ENCODE results near the gene TPP2.

GRCh38 chr13:102670130-102670529 lies 73.3 kb downstream of the TPP2 start:
- no peak for TF ChIP-seq CTCF (IDR thresholded peaks at IDR 0.05)
- TF ChIP-seq USF2 (CRISPR knock-in tag; IDR thresholded peaks at IDR 0.05), result no peak
- TF ChIP-seq ZNF232 (CRISPR knock-in tag; IDR thresholded peaks at IDR 0.05), result no peak
- TF ChIP-seq KAT7 (CRISPR knock-in tag; IDR thresholded peaks at IDR 0.05; ENCODE audit: borderline replicate concordance), result no peak
- TF ChIP-seq NR3C1 (CRISPR knock-in tag; conservative IDR thresholded peaks at IDR 0.05; ENCODE audit: low read depth), result no peak
- TF ChIP-seq E2F4 (CRISPR knock-in tag; IDR thresholded peaks at IDR 0.05; ENCODE audit: borderline replicate concordance, low read depth), result no peak
- no peak for TF ChIP-seq CREM (CRISPR knock-in tag; IDR thresholded peaks at IDR 0.05)
- TF ChIP-seq JUN (CRISPR knock-in tag; IDR thresholded peaks at IDR 0.05), result no peak
- TF ChIP-seq NFYB (CRISPR knock-in tag; conservative IDR thresholded peaks at IDR 0.05; ENCODE audit: low read depth), result no peak
- no peak for TF ChIP-seq MAX (CRISPR knock-in tag; IDR thresholded peaks at IDR 0.05)
- no peak for TF ChIP-seq ZBTB43 (CRISPR knock-in tag; IDR thresholded peaks at IDR 0.05)
- TF ChIP-seq TP53 (CRISPR knock-in tag; IDR thresholded peaks at IDR 0.05), result no peak
- no peak for TF ChIP-seq ZNF281 (CRISPR knock-in tag; IDR thresholded peaks at IDR 0.05)
